Measurements from ENCODE around the gene ITGB3.
"Not testable (repeated sequence)": the region's sequence is repeated elsewhere in the genome, so short reads cannot be mapped to it uniquely, and the experiment has no call there.

DNA sequence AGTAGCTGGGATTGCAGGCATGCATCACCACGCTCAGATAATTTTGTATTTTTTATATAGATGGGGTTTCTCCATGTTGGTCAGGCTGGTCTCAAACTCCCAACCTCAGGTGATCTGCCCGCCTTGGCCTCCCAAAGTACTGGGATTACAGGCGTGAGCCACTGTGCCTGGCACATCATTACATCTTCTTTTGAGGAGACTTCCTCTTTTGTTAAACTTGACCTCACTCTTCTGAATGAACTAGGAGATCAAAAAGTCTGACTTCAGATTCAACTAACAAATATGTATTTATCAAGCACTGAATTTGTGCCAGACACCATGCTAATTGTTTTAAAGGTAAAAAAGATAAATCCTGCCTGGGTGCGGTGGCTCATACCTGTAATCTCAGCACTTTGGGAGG, 36.8 kb upstream of the ITGB3 start:
- TF ChIP-seq EZH2 (IDR thresholded peaks at IDR 0.05; ENCODE audit: insufficient read depth, poor library complexity, severe bottlenecking); EZH2phosphoT487 (IDR thresholded peaks at IDR 0.05; ENCODE audit: insufficient read depth, low read depth): not testable (repeated sequence)

Data from GM23248 (cell line).